Fibroblast of pulmonary artery (primary cell): ENCODE data around the gene SIK3.

Experiments used
- DNase-seq: peaks from one replicate; pipeline ENCODE4 v3.0.0-alpha.2; 2010; ENCODE audit warnings: low read depth
- H3K4me3 ChIP-seq: replicated peaks from 2 replicates; pipeline ENCODE4 v1.5.1; 2011; ENCODE audit warnings: low read depth, mild to moderate bottlenecking, control low read depth, low read length, moderate library complexity
- CTCF ChIP-seq: IDR thresholded peaks from 2 replicates; pipeline ENCODE4 v1.5.1; 2011; ENCODE audit warnings: mild to moderate bottlenecking, control low read depth, low read length, inconsistent platforms; ENCODE audit errors: missing control alignments

SIK3 gene

GRCh38 chr11:116976941-116977570, 121.2 kb downstream of the SIK3 start:
- peak; percentile 44 for DNase-seq
- no peak for TF ChIP-seq CTCF
- no peak overlapping the region for H3K4me3 ChIP-seq

- no peak overlapping the region for H3K4me3 ChIP-seq
- no peak for TF ChIP-seq CTCF
- DNase-seq, result no peak
Measured at GRCh38 chr11:116975661-116976060, 122.6 kb downstream of the SIK3 start.

GRCh38 chr11:116973270-116973669, 125.0 kb downstream of the SIK3 start:
- no peak for TF ChIP-seq CTCF
- no peak overlapping the region for H3K4me3 ChIP-seq
- no peak for DNase-seq

GRCh38 chr11:116972691-116973090, 125.5 kb downstream of the SIK3 start:
- TF ChIP-seq CTCF, result no peak
- no peak for DNase-seq
- H3K4me3 ChIP-seq, result no peak overlapping the region

- DNase-seq, result no peak
- no peak overlapping the region for H3K4me3 ChIP-seq
- no peak for TF ChIP-seq CTCF
Measured at GRCh38 chr11:116970485-116971292, 127.5 kb downstream of the SIK3 start.

- no peak overlapping the region for H3K4me3 ChIP-seq
- TF ChIP-seq CTCF, result no peak
- no peak for DNase-seq
Measured at GRCh38 chr11:116969694-116970093, 128.5 kb downstream of the SIK3 start.
